OCI-LY7 (cell line): Measurements from ENCODE around the gene C20orf173.

Source experiments
- CTCF ChIP-seq: fragments of 200-600 bp; sonication (generic); conservative IDR thresholded peaks from 2 replicates; pipeline ENCODE4 v1.5.1; 2014; ENCODE audit warnings: mild to moderate bottlenecking, antibody characterized with exemption, low read length, moderate library complexity, mixed read lengths
- EZH2phosphoT487 ChIP-seq: fragments of 200-600 bp; sonication (generic); IDR thresholded peaks from 2 replicates; pipeline ENCODE4 v1.6.1; 2018; ENCODE audit warnings: low read depth, borderline replicate concordance, mild to moderate bottlenecking, mixed run types, antibody characterized with exemption, low read length, moderate library complexity, mixed read lengths

DNA sequence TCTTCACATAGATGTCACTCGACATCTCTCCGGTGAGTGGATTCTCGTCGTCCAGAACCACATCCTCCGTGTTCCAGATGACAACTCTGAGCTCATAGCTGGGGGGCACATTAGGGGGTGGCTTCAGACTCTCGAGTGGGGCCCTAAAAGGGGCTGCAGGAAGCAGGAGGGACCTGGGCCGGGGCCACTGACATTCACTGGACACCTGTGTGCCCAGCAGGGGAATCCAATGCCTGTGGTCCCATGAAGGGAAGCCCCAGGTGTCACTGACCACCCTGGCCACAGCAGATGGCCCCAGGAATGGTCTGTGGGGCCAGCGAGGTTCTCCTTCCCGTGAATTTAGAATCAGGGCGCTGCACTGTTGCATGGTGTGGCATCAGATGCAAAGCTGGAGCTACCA lies 31.1 kb upstream of the C20orf173 start:
- TF ChIP-seq CTCF (no peak), EZH2phosphoT487 (no peak)
